ENCODE results near the gene THAP7.

GRCh38 chr22:20976291-20976877 is 25.5 kb downstream of the THAP7 start:
- TF ChIP-seq POLR2A (IDR thresholded peaks at IDR 0.05), result no peak
- TF ChIP-seq CTCF (IDR thresholded peaks at IDR 0.05), result no peak
